Stimulated activated naive CD8-positive, alpha-beta T cell treated with anti-CD3 and anti-CD28 coated beads, Interleukin-15, Interleukin-2, amounts not matched to agents 100 U/mL and 50 U/mL, for 24 hours (primary cell): ENCODE measurements around the gene ABLIM2.

ENCODE experiments used
- ATAC-seq: fragments of 150-1000 bp; cut with Tn5 transposase; one replicate; pipeline ENCODE4 v1.10.0; 2021
- DNase-seq: peaks from one replicate; pipeline ENCODE4 v3.0.0; 2021

ABLIM2 gene

GRCh38 chr4:8067945-8068896 is 90.4 kb downstream of the ABLIM2 start:
- ATAC-seq, result no peak
- no peak for DNase-seq

GRCh38 chr4:8067274-8067936 is 91.2 kb downstream of the ABLIM2 start:
- ATAC-seq (no peak), DNase-seq (no peak)

GRCh38 chr4:8066336-8066931 is 92.2 kb downstream of the ABLIM2 start:
- DNase-seq (no peak), ATAC-seq (no peak)

- ATAC-seq (no peak), DNase-seq (no peak)
Measured at GRCh38 chr4:8063974-8064563, 94.5 kb downstream of the ABLIM2 start.

GRCh38 chr4:8061573-8061972 is 97.0 kb downstream of the ABLIM2 start:
- DNase-seq (no peak), ATAC-seq (no peak)

- DNase-seq (no peak), ATAC-seq (no peak)
Measured at GRCh38 chr4:8061145-8061544, 97.5 kb downstream of the ABLIM2 start.

GRCh38 chr4:8060632-8061031 is 98.0 kb downstream of the ABLIM2 start:
- ATAC-seq (no peak), DNase-seq (no peak)

- no peak for DNase-seq
- ATAC-seq, result no peak
Measured at GRCh38 chr4:8058031-8058479, 100.6 kb downstream of the ABLIM2 start.

GRCh38 chr4:8055206-8055605 is 103.4 kb downstream of the ABLIM2 start:
- no peak for DNase-seq
- no peak for ATAC-seq

- no peak for ATAC-seq
- no peak for DNase-seq
Measured at GRCh38 chr4:8053688-8054449, 104.7 kb downstream of the ABLIM2 start.

GRCh38 chr4:8052160-8052691 is 106.4 kb downstream of the ABLIM2 start:
- ATAC-seq, result no peak
- no peak for DNase-seq

GRCh38 chr4:8051644-8052043 is 107.0 kb downstream of the ABLIM2 start:
- ATAC-seq, result no peak
- DNase-seq, result no peak

GRCh38 chr4:8050555-8051206 is 107.9 kb downstream of the ABLIM2 start:
- DNase-seq (no peak), ATAC-seq (no peak)

- ATAC-seq (no peak), DNase-seq (no peak)
Measured at GRCh38 chr4:8050180-8050554, 108.4 kb downstream of the ABLIM2 start.

- no peak for DNase-seq
- no peak for ATAC-seq
Measured at GRCh38 chr4:8048856-8049676, 109.5 kb downstream of the ABLIM2 start.

GRCh38 chr4:8047837-8048678 is 110.6 kb downstream of the ABLIM2 start:
- DNase-seq (no peak), ATAC-seq (no peak)

GRCh38 chr4:8046925-8047541 is 111.6 kb downstream of the ABLIM2 start:
- DNase-seq, result peak; percentile 12
- ATAC-seq, result peak; percentile 24

GRCh38 chr4:8045909-8046308 is 112.7 kb downstream of the ABLIM2 start:
- ATAC-seq (no peak), DNase-seq (no peak)

GRCh38 chr4:8044699-8045098 is 113.9 kb downstream of the ABLIM2 start:
- no peak for ATAC-seq
- no peak for DNase-seq
